Measurements from ENCODE around the gene PCDHGC3.

GRCh38 chr5:141506381-141507155 is 30.8 kb downstream of the PCDHGC3 start:
- TF ChIP-seq EZH2 (optimal IDR thresholded peaks at IDR 0.05; ENCODE audit: low read depth, low read length), result no peak
- TF ChIP-seq, protein P1, sequence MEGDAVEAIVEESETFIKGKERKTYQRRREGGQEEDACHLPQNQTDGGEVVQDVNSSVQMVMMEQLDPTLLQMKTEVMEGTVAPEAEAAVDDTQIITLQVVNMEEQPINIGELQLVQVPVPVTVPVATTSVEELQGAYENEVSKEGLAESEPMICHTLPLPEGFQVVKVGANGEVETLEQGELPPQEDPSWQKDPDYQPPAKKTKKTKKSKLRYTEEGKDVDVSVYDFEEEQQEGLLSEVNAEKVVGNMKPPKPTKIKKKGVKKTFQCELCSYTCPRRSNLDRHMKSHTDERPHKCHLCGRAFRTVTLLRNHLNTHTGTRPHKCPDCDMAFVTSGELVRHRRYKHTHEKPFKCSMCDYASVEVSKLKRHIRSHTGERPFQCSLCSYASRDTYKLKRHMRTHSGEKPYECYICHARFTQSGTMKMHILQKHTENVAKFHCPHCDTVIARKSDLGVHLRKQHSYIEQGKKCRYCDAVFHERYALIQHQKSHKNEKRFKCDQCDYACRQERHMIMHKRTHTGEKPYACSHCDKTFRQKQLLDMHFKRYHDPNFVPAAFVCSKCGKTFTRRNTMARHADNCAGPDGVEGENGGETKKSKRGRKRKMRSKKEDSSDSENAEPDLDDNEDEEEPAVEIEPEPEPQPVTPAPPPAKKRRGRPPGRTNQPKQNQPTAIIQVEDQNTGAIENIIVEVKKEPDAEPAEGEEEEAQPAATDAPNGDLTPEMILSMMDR (IDR thresholded peaks at IDR 0.05; ENCODE audit: low read length), result no peak

All from MM.1S (cell line).